OCI-LY7 (cell line): ENCODE data around the gene LRGUK. TPM values are rescaled to one million over a fixed set of nuclear protein-coding genes. Genes with fewer than 3 reads are reported as not detected.

Experiments used
- BruUV-seq: library from RNA; stranded (reverse); fragments of 400-500 nt; replicated peaks from 2 replicates; lab custom pipeline; 2021; lab: Mats Ljungman, UMichigan
- CTCF ChIA-PET: fragments of 300-600 bp; sonication (Branson Sonifier 250); formaldehyde crosslinking; loops from one replicate; lab custom pipeline; 2022; ENCODE audit warnings: antibody characterized with exemption; ENCODE audit not compliant: unreplicated experiment; lab: Charles Lee
- POLR2A ChIA-PET: fragments of 300-600 bp; sonication (Branson Sonifier 250); formaldehyde crosslinking; loops from one replicate; lab custom pipeline; 2022; ENCODE audit warnings: antibody characterized with exemption; lab: Charles Lee
- DNase-seq: peaks from one replicate; pipeline ENCODE4 v3.0.0-alpha.2; 2015; ENCODE audit warnings: low spot score
- H2AFZ ChIP-seq: fragments of 200-600 bp; sonication (generic), shearing (Covaris generic); 2 replicates; pipeline ENCODE4 v1.6.1; 2014; ENCODE audit warnings: mild to moderate bottlenecking, antibody characterized with exemption, low read length, moderate library complexity
- H3K27ac ChIP-seq: fragments of 200-600 bp; sonication (generic); 2 replicates; pipeline ENCODE4 v1.5.1; 2014; ENCODE audit warnings: mixed run types, low read depth, mild to moderate bottlenecking, moderate library complexity, low read length, inconsistent platforms; ENCODE audit not compliant: poor library complexity, severe bottlenecking
- H3K36me3 ChIP-seq: fragments of 200-600 bp; sonication (generic); 2 replicates; pipeline ENCODE4 v1.6.1; 2014; ENCODE audit warnings: mild to moderate bottlenecking, antibody characterized with exemption, low read length, moderate library complexity, mixed read lengths; ENCODE audit not compliant: insufficient read depth
- H3K4me1 ChIP-seq: fragments of 200-600 bp; sonication (generic); 2 replicates; pipeline ENCODE4 v1.5.1; 2014; ENCODE audit warnings: mild to moderate bottlenecking, low read length; ENCODE audit not compliant: insufficient read depth, poor library complexity, severe bottlenecking
- H3K4me2 ChIP-seq: fragments of 200-600 bp; sonication (generic); 2 replicates; pipeline ENCODE4 v1.6.1; 2014; ENCODE audit warnings: mild to moderate bottlenecking, low read length
- H3K4me3 ChIP-seq: fragments of 200-600 bp; sonication (generic); 2 replicates; pipeline ENCODE4 v1.5.1; 2014; ENCODE audit warnings: mild to moderate bottlenecking, low read depth, low read length; ENCODE audit not compliant: poor library complexity, severe bottlenecking
- H3K79me2 ChIP-seq: fragments of 200-600 bp; sonication (generic); 2 replicates; pipeline ENCODE4 v1.6.1; 2016; ENCODE audit warnings: low read depth, mild to moderate bottlenecking, low read length, moderate library complexity, mixed read lengths; ENCODE audit not compliant: insufficient read depth
- H3K9me2 ChIP-seq: fragments of 200-600 bp; sonication (generic); 2 replicates; pipeline ENCODE4 v1.6.1; 2016; ENCODE audit warnings: mild to moderate bottlenecking, low read length, mixed read lengths; ENCODE audit not compliant: insufficient read depth
- H3K9me3 ChIP-seq: fragments of 200-600 bp; sonication (generic); 2 replicates; pipeline ENCODE4 v1.6.1; 2014; ENCODE audit warnings: mild to moderate bottlenecking, mixed run types, low read length, mixed read lengths
- H4K20me1 ChIP-seq: fragments of 200-600 bp; sonication (generic); 2 replicates; pipeline ENCODE4 v1.6.1; 2014; ENCODE audit warnings: mild to moderate bottlenecking, antibody characterized with exemption, low read length, moderate library complexity, mixed read lengths; ENCODE audit not compliant: insufficient read depth
- CTCF ChIP-seq: fragments of 200-600 bp; sonication (generic); conservative IDR thresholded peaks from 2 replicates; pipeline ENCODE4 v1.5.1; 2014; ENCODE audit warnings: mild to moderate bottlenecking, antibody characterized with exemption, low read length, moderate library complexity, mixed read lengths
- EZH2phosphoT487 ChIP-seq: fragments of 200-600 bp; sonication (generic); IDR thresholded peaks from 2 replicates; pipeline ENCODE4 v1.6.1; 2018; ENCODE audit warnings: low read depth, borderline replicate concordance, mild to moderate bottlenecking, mixed run types, antibody characterized with exemption, low read length, moderate library complexity, mixed read lengths
- intact Hi-C: fragments of 100-400 bp; cut with micrococcal nuclease; formaldehyde crosslinking; loops from one replicate; pipeline ENCODE4 v1.10.0; 2022; ENCODE audit not compliant: unreplicated experiment
- total RNA-seq, 2 experiments: library from RNA; depleted of rRNA in 1 of 2; stranded (reverse); fragments of >200 nt in 1 of 2; shearing (Covaris generic) in 1 of 2; gene quantifications; 2 replicates each; pipeline ENCODE4 v1.2.3, GENCODE V29; 2014 to 2022

Gene LRGUK
- total RNA-seq, 2 experiments from 2014 or later = 0.46 to 0.95 TPM

- Histone ChIP-seq H3K36me3 (no peaks in the 10 kb centered on the region), H3K4me3 (no peak overlapping the region), H3K79me2 (no peaks in the 10 kb centered on the region), H3K9me3 (no peaks in the 10 kb centered on the region), H3K4me2 (no peak overlapping the region), H3K9me2 (no peaks in the 10 kb centered on the region), H3K27ac (no peak overlapping the region), H2AFZ (no peak overlapping the region), H3K4me1 (no peaks in the 10 kb centered on the region), H4K20me1 (no peaks in the 10 kb centered on the region)
- intact Hi-C loops = loop anchor here (1.0 to 5.0 kb wide), 7 partner anchors 91 to 290 kb away; no protein-coding TSS in a partner anchor
- no TSS peak for BruUV-seq
- DNase-seq = no peak
- no peak for TF ChIP-seq EZH2phosphoT487
- no peak for TF ChIP-seq CTCF
- ChIA-PET CTCF (interaction anchor here (0.5 to 1.7 kb wide), 5 partner anchors 57 to 186 kb away, joined by 3 to 6 read pairs (median 5); no protein-coding TSS in a partner anchor), POLR2A (interaction anchor here (1.1 to 1.5 kb wide), 2 partner anchors 12 to 14 kb away, joined by 4 to 5 read pairs; partner anchors contain the start of gene LRGUK)
Measured at GRCh38 chr7:134141868-134142264, 14.7 kb downstream of the LRGUK start.

GRCh38 chr7:134153493-134154136 is 26.5 kb downstream of the LRGUK start:
- TF ChIP-seq CTCF = no peak
- TF ChIP-seq EZH2phosphoT487 = no peak
- POLR2A ChIA-PET = interaction anchor here (1.1 kb wide), 1 partner anchor 12 kb away, joined by 4 read pairs; no protein-coding TSS in a partner anchor
- BruUV-seq = no TSS peak

More at GRCh38 chr7:134153493-134154136, 26.5 kb downstream of the LRGUK start:
- no peaks in the 10 kb centered on the region for H4K20me1 ChIP-seq
- H3K79me2 ChIP-seq = no peaks in the 10 kb centered on the region
- no peak overlapping the region for H2AFZ ChIP-seq
- H3K4me1 ChIP-seq = no peaks in the 10 kb centered on the region
- H3K27ac ChIP-seq = no peak overlapping the region
- no peaks in the 10 kb centered on the region for H3K36me3 ChIP-seq
- CTCF ChIA-PET = no interaction called here
- DNase-seq = no peak
- no peaks in the 10 kb centered on the region; the same call in 1 of the 2 replicates for H3K9me2 ChIP-seq
- no peaks in the 10 kb centered on the region for H3K9me3 ChIP-seq
- H3K4me2 ChIP-seq = no peak overlapping the region
- intact Hi-C loops = no loop called here
- H3K4me3 ChIP-seq = no peak overlapping the region
